CD4-positive, alpha-beta T cell treated with Interleukin-15 for 1 hour (primary cell): ENCODE measurements around the gene CCDC85C.

ENCODE experiments used
- DNase-seq: peaks from one replicate; pipeline ENCODE4 v3.0.0-alpha.2; 2020

CCDC85C gene

GRCh38 chr14:99628887-99629618 is 25.0 kb upstream of the CCDC85C start:
- peak; percentile 61 for DNase-seq

GRCh38 chr14:99627510-99628381 is 23.7 kb upstream of the CCDC85C start:
- DNase-seq: no peak

- no peak for DNase-seq
Measured at GRCh38 chr14:99627100-99627499, 23.1 kb upstream of the CCDC85C start.

GRCh38 chr14:99626041-99626648 is 22.1 kb upstream of the CCDC85C start:
- no peak for DNase-seq

GRCh38 chr14:99625476-99625875 is 21.5 kb upstream of the CCDC85C start:
- DNase-seq: no peak

- DNase-seq: no peak
Measured at GRCh38 chr14:99624971-99625370, 21.0 kb upstream of the CCDC85C start.

GRCh38 chr14:99624024-99624423 is 20.0 kb upstream of the CCDC85C start:
- DNase-seq: no peak

- DNase-seq: no peak
Measured at GRCh38 chr14:99621948-99622347, 17.9 kb upstream of the CCDC85C start.

- DNase-seq: no peak
Measured at GRCh38 chr14:99619835-99620834, 16.1 kb upstream of the CCDC85C start.

- DNase-seq: no peak
Measured at GRCh38 chr14:99616832-99617800, 13.1 kb upstream of the CCDC85C start.

- DNase-seq: no peak
Measured at GRCh38 chr14:99615497-99616157, 11.6 kb upstream of the CCDC85C start.

- DNase-seq: no peak
Measured at GRCh38 chr14:99612738-99613330, 8.8 kb upstream of the CCDC85C start.

GRCh38 chr14:99612071-99612737 is 8.2 kb upstream of the CCDC85C start:
- no peak for DNase-seq

- DNase-seq: no peak
Measured at GRCh38 chr14:99611646-99612045, 7.6 kb upstream of the CCDC85C start.

GRCh38 chr14:99609245-99610170 is 5.5 kb upstream of the CCDC85C start:
- DNase-seq: no peak

GRCh38 chr14:99608591-99608990 is 4.6 kb upstream of the CCDC85C start:
- no peak for DNase-seq

GRCh38 chr14:99606359-99606758 is 2.4 kb upstream of the CCDC85C start:
- no peak for DNase-seq

- DNase-seq: peak; percentile 85
Measured at GRCh38 chr14:99605299-99605961, 1.4 kb upstream of the CCDC85C start.
